ENCODE measurements around the gene FOXN3.

The FOXN3 gene

GRCh38 chr14:89332031-89332430 lies 85.0 kb downstream of the FOXN3 start:
- no peak for DNase-seq (ENCODE audit: low read depth in 3 of 3)

GRCh38 chr14:89331398-89331797 lies 85.6 kb downstream of the FOXN3 start:
- no peak for DNase-seq (ENCODE audit: low read depth in 3 of 3)

GRCh38 chr14:89330236-89331002 lies 86.6 kb downstream of the FOXN3 start:
- no peak for DNase-seq (ENCODE audit: low read depth in 3 of 3)

DNA sequence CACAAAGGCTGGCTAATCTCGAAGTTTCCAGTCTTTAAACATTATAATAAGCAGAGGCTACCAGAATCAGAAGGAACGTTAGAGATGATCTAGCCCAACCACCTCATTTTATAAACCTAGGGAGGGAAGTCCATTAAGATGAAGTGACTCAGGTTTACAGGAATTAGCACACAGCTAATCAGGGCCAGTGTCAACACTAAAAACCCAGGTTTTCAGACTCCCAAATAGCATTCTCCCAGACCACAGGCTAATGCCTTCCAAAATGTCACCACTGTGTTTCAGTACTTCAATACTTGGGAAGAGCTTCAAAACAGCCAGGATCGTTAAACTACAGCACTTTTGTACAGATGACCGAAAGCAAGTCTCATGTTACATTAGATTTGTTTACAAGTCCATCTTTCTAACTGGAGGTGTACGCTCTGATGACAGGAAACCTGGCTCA lies 89.2 kb downstream of the FOXN3 start:
- no peak for DNase-seq (ENCODE audit: low read depth in 3 of 3)

- no peak for DNase-seq (ENCODE audit: low read depth in 3 of 3)
Measured at GRCh38 chr14:89325959-89326358, 91.1 kb downstream of the FOXN3 start.

DNA sequence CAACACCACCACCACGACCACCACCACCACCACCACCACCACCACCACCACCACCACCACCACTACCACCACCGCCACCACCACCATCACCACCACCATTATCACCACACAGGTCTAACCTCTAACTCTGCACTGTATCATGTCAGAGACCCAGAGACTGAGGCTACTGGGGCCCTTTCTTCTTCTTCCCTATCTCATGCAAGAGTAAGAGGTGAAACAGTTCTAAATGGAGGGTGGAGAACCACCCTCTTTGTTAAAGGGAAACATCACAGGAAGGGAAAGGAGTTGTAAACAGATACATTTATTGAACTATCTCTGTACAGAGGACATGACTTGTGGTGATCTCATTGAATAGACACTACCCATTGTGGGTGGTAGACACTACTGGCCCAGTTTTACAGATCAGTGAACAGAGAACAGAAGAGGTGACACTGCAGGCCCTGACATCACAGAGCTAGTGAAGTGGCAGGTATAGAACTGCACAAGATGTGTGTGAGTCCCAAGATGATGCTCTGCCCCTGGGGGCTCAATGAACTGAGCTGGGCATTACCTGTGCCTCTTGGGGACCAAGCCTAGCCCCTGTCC lies 91.6 kb downstream of the FOXN3 start:
- no peak for DNase-seq (ENCODE audit: low read depth in 3 of 3)

DNA sequence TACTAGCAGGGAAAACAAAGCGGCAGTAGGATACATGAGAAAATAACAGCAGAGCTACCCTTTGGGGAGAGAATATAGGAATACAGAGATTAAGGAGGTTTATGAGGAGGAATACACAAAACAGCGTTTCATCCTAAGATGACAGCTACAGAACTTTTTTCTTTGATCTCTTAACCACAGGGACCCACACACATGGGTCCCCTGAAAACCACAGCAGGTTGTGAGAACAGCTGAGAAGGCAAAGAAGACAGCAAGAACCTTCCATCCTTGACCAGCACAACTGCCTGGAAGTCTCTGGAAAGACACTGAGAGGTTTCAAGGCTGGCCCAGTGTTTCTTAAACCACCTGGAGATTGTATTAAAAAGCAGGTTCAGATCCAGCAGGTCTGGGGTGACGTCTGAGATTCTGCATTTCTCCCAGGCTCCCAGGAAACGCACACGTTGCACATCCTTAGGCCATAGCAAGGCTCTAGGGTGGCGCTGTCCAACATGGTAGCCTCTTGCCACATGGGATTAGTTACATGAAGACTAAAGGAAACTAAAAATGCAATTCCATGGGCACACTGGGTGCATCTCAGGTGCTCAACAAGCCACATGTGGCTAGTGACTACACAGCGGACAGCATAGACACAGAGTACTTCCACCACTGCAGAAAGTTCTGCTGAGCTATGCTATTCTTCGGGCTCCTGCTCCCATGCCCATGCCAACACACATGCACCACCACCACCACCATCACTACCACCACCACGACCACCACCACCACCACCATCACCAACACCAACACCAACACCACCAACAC lies 92.3 kb downstream of the FOXN3 start:
- no peak for DNase-seq (ENCODE audit: low read depth in 3 of 3)

GRCh38 chr14:89320381-89321000 lies 96.5 kb downstream of the FOXN3 start:
- DNase-seq (ENCODE audit: low read depth in 3 of 3): no peak

DNA sequence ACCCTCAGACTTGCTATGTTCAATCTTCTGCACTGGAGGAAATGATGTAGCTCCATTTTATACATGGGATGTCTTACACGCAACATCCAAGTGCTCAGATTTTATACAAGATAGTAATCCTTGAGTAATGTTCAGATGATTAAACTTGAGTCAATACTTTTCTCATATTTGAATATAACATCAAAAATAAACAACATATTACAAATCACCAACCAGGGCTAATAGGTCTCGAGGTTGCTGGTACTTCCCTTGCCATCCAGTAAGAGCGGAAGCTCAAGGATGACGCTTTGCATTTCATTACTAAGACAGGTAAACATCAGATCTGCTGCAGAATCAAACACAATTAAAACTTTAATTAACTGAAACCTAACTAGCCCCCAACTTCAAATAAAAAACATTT lies 97.3 kb downstream of the FOXN3 start:
- no peak for DNase-seq (ENCODE audit: low read depth in 3 of 3)

GRCh38 chr14:89317051-89317691 lies 99.9 kb downstream of the FOXN3 start:
- no peak for DNase-seq (ENCODE audit: low read depth in 3 of 3)

DNA sequence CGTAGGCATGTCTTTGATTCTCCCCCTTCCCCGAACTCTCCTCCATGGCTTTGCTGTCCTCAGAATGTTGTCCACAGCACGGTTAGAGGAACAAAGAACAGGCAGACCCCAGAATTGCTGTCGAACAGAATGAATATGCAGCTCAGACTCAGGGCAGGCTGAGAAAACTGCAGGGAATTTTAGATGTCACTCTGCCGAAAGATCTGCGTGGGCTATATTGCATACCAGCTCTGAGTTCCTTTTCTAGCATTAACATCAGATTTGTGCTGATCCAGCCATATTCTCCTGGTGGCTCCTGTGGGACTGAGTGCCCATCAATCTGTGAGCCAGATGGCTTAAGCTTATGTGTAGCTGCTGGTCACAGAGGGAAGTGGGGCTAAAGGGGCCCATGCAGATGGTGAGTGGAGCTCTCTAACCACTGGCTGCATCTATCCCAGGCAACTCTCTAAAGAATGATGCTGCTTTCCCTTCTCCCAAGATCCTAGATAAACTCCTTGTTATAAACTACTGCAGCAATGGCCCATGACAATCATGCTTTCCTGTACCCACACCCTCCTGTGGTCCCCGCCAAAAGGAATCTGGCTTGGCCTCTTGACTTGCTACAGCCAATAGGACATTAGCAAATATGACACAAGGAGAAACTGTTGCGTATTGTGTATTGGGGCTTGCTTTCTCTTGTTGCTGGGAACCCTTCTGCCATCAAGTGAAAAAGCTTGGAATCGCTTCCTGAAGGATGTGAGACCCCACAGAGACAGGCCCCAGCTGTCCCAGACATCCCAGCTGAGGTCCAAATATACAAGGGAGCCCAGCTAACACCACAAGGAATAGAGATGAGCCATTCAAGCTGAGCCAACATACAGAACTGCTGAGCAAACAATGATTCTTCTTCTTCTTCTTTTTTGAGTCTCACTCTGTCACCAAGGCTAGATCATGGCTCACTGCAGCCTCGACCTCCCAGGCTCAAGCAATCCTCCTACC lies 101.3 kb downstream of the FOXN3 start:
- no peak for DNase-seq (ENCODE audit: low read depth in 3 of 3)

- DNase-seq (ENCODE audit: low read depth in 3 of 3): no peak
Measured at GRCh38 chr14:89314274-89314673, 102.8 kb downstream of the FOXN3 start.

- no peak for DNase-seq (ENCODE audit: low read depth in 3 of 3)
Measured at GRCh38 chr14:89312932-89313331, 104.1 kb downstream of the FOXN3 start.

DNA sequence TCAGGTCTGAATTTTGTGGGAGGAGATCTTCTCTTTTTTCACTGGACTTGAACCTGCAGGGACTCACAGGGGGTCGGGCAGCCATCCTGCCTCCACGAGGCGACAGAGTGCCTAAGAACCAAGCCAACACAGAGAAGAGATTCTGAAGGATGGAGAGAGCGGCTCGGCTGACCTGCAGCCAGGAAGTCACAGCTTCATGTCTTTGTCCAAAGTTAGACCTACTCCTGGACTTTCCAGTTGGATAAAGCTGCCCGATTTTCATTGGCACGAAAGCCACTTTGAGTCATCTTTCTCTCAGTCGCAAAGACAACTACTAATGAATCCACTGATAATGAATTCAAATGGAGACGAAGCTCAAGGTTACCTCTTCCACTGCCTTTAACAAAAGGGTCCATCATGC lies 106.8 kb downstream of the FOXN3 start:
- DNase-seq (ENCODE audit: low read depth in 3 of 3): no peak

DNA sequence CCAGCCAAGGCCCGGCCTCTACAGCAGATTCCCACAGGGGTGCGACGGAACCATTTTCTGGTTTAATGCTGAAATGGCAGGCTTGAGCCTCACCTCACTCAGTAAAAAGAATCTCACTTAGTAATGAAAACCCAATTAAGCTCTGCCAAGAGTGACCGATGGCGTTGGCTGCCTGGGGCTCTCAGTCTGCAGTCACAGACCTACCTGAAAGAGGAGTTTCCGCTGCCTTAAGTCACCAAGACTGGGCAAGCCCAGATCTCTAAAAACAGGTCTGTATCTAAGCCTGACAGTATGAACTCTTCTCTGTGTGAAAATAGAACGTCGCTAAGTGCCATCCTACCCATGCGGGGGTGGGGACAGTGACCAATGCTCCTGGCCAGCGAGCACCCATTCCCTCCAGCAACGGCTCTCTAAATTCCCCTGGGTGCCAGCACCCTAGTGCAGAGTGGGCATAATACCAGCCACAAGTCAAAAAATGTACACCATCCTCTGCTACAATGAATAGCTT lies 107.3 kb downstream of the FOXN3 start:
- no peak for DNase-seq (ENCODE audit: low read depth in 3 of 3)

DNA sequence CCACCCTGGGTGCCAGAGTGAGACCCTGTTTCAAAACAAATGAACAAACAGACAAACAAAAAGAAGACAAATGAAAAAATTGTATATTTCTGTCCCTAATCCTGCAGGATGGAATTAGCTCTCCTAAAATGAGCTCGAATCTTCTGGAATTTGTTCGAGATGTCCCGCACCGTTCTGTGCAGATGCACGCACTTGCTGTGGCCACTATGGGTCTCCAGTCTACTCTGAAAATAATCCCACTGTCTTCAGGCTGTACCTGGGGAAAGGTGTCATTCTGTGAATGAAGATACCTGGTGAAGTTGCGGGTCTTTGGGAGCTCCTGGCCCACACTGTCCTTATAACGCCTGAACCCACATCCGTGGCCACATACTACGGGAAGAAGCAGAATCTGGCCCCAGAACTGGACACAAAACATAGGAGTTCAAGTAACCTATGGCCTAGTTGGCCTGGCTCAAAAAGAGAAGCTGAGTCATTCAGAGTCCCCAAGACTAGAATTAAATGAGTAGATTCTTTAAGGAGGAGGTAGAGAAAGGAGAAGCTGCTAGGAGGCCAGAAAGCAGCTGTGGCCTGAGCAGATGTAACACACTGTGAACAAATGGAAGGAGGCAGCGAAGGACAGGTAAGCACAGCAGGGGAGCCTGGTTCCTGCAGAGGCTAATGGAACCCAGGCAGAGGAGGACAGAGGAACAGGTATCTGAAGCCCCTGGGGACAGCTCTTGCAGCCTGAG lies 108.6 kb downstream of the FOXN3 start:
- DNase-seq (ENCODE audit: low read depth in 3 of 3): no peak

GRCh38 chr14:89307409-89307808 lies 109.6 kb downstream of the FOXN3 start:
- DNase-seq (ENCODE audit: low read depth in 3 of 3): no peak

GRCh38 chr14:89304972-89305703 lies 111.9 kb downstream of the FOXN3 start:
- DNase-seq (ENCODE audit: low read depth in 3 of 3): no peak

DNA sequence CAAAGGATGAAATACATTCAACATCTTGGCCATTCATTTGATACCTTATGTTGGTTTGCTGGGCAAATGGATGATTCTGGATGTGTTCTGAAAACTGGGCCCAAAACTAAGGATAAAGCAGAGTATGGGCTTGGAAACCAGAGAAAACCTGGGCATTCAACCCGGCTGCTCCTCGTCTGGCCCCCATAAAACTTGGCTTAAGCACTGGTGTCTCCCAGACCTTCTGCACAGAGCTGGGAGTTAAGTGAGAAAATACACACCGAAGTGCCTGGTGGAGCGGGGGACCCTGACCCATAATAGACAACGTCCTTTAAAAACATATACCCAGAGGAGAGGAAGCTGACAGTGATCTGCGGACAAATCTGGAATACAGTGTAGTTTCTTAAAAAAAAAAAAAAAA lies 112.5 kb downstream of the FOXN3 start:
- no peak for DNase-seq (ENCODE audit: low read depth in 3 of 3)

Data from stimulated activated CD4-positive, alpha-beta T cell treated with anti-CD3 and anti-CD28 coated beads, TNF-alpha, amount 100 ng/mL, for 4 hours (primary cell).